Measurements from ENCODE around the gene ATP13A3. TPM values are rescaled to one million over a fixed set of nuclear protein-coding genes. Genes with fewer than 3 reads are reported as not detected.

Gene ATP13A3
- total and polyA plus RNA-seq, 9 of the 15 experiments (the other 6 are each of a cell fraction or from before 2014, with no cell fraction given), result 16.6 to 135 (median 86.6) TPM

DNA sequence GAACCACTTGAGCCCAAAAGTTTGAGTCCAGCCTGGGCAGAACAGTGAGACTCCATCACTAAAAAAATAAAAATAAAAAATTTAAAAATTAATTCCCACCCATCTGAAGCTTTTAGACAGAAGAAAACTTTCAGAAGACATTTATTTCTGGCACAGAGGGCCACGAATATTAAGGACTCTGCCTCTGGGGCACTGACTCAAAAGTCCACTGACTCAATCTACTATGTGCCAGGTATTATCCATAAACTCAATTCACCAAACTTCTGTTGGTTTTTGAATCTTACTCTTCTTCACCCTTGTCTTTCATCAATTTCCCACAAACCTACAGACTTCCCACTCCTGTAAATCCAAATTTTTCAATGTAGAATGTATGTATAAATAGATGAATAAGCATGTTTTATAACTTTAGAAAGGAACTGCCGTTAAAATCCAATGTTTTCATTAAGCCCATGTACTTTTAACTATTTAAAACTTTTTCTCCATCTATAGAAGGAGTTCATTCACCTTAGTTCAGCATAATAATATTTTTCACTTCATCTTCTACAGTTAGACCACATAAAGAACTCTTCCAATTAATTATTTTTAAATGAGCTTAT lies 19.9 kb downstream of the ATP13A3 start:
- Histone ChIP-seq H3K9me1 (ENCODE audit: control insufficient read depth, insufficient read depth, low read length) (no peaks in the 10 kb centered on the region), H3K4me1 (replicated peaks in 1 of 2; ENCODE audit: control insufficient read depth in 2 of 2, insufficient read depth in 2 of 2, low read length in 2 of 2) (no peaks in the 10 kb centered on the region; a peak in 2 of 5 replicates), H3K4me2 (ENCODE audit: insufficient read depth, low read length) (no peak overlapping the region), H3K36me3 (ENCODE audit: control insufficient read depth, insufficient read depth, low read length) (peaks cover 11% of the 10 kb centered on the region; the same call in 2 of the 3 replicates), H3K4me3 (no peak overlapping the region), H3K27me3 (ENCODE audit: control insufficient read depth in 2 of 2, insufficient read depth in 2 of 2, low read length in 2 of 2) (no peaks in the 10 kb centered on the region), H3K9ac (ENCODE audit: insufficient read depth in 1 of 2, low read depth in 2 of 2, low read length in 2 of 2) (no peak overlapping the region), H3K27ac (ENCODE audit: extremely low read depth, low read depth, low read length) (no peak overlapping the region; the same call in 2 of the 3 replicates), H3K79me2 (ENCODE audit: control insufficient read depth, insufficient read depth, low read length) (peaks cover 97% of the 10 kb centered on the region), H4K20me1 (replicated peaks; ENCODE audit: control insufficient read depth, insufficient read depth, low read length) (no peaks in the 10 kb centered on the region), H3K9me3 (replicated peaks; ENCODE audit: control insufficient read depth, insufficient read depth, low read depth, low read length) (no peaks in the 10 kb centered on the region), H2AFZ (ENCODE audit: low read depth, low read length) (no peak overlapping the region)
- no TSS peak for BruUV-seq (replicated peaks)
- ChIA-PET CTCF (ENCODE audit: low intra/inter-chr PET ratio) (no interaction called here), POLR2A (no interaction called here)
- no peak for DNase-seq (ENCODE audit: extremely low read depth in 1 of 4, low spot score in 3 of 4)
- intact Hi-C loops (cut with micrococcal nuclease), result no loop called here
- in situ Hi-C loops (cut with MboI), result no loop called here
- TF ChIP-seq ZNF316 (IDR thresholded peaks at IDR 0.05), result peak; percentile 74
- TF ChIP-seq DMBX1 (CRISPR knock-in tag; IDR thresholded peaks at IDR 0.05; ENCODE audit: borderline replicate concordance), result no peak
- peak; percentile 59 for TF ChIP-seq C11orf30 (IDR thresholded peaks at IDR 0.05; ENCODE audit: low read depth)
- no peak for ATAC-seq
- FAIRE-seq, result no peak
- WGBS (ENCODE audit: insufficient coverage, low coverage, missing lambda C conversion rate), result 94% methylated on average over 2 of the region's 2 CpGs

DNA sequence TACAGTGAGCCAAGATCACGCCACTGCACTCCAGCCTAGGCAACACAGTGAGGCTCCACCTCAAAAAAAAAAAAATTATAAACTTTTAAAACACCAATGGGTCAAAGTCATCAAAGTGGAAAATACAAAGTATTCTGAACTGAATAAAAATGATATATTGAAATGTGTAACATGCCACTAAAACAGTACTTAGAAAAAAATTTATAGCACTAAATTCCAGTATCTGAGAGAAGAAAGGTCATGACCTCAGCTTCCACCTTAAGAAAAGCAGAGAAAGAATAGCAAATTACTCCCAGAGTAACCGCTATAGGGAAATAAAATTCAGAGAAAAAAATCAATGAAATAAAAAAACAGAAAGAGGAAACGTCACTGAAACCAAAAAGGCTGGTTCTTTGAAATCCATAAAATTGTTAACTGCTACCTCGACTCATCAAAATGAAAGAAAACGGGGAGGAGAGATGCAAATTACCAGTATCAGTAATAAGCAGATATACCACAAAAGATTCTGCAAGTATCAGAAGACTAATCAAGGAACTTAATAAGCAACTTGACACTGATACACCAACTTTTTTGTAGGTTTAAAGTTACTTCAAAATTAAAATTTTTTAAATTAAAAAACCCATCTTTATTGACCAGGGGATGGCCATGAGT lies 20.8 kb downstream of the ATP13A3 start:
- BruUV-seq (replicated peaks), result no TSS peak
- FAIRE-seq, result no peak
- no peak for TF ChIP-seq NFYB (IDR thresholded peaks at IDR 0.05; ENCODE audit: extremely low read depth, insufficient read length)
- TF ChIP-seq ZNF668 (CRISPR knock-in tag; IDR thresholded peaks at IDR 0.05), result no peak
- no peak for TF ChIP-seq C11orf30 (IDR thresholded peaks at IDR 0.05; ENCODE audit: low read depth)
- no peak for TF ChIP-seq ZNF311 (CRISPR knock-in tag; IDR thresholded peaks at IDR 0.05)
- no peak for TF ChIP-seq FOXA1 (IDR thresholded peaks at IDR 0.05; ENCODE audit: borderline replicate concordance)
- no peak for TF ChIP-seq ZNF695 (CRISPR knock-in tag; IDR thresholded peaks at IDR 0.05)
- no peak for TF ChIP-seq ZZZ3 (IDR thresholded peaks at IDR 0.05)
- TF ChIP-seq, protein P1, sequence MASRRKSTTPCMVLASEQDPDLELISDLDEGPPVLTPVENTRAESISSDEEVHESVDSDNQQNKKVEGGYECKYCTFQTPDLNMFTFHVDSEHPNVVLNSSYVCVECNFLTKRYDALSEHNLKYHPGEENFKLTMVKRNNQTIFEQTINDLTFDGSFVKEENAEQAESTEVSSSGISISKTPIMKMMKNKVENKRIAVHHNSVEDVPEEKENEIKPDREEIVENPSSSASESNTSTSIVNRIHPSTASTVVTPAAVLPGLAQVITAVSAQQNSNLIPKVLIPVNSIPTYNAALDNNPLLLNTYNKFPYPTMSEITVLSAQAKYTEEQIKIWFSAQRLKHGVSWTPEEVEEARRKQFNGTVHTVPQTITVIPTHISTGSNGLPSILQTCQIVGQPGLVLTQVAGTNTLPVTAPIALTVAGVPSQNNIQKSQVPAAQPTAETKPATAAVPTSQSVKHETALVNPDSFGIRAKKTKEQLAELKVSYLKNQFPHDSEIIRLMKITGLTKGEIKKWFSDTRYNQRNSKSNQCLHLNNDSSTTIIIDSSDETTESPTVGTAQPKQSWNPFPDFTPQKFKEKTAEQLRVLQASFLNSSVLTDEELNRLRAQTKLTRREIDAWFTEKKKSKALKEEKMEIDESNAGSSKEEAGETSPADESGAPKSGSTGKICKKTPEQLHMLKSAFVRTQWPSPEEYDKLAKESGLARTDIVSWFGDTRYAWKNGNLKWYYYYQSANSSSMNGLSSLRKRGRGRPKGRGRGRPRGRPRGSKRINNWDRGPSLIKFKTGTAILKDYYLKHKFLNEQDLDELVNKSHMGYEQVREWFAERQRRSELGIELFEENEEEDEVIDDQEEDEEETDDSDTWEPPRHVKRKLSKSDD (conservative IDR thresholded peaks at IDR 0.05; ENCODE audit: low read length), result no peak
- no peak for TF ChIP-seq MED1 (CRISPR knock-in tag; IDR thresholded peaks at IDR 0.05; ENCODE audit: borderline replicate concordance)

More for the DNA sequence above, 20.8 kb downstream of the ATP13A3 start:
- Histone ChIP-seq H3K27ac (ENCODE audit: extremely low read depth, low read depth, low read length) (no peak overlapping the region; the same call in 2 of the 3 replicates), H3K4me1 (replicated peaks in 1 of 2; ENCODE audit: control insufficient read depth in 2 of 2, insufficient read depth in 2 of 2, low read length in 2 of 2) (no peaks in the 10 kb centered on the region; a peak in 2 of 5 replicates), H3K4me2 (ENCODE audit: insufficient read depth, low read length) (no peak overlapping the region), H3K27me3 (ENCODE audit: control insufficient read depth in 2 of 2, insufficient read depth in 2 of 2, low read length in 2 of 2) (no peaks in the 10 kb centered on the region), H3K36me3 (ENCODE audit: control insufficient read depth, insufficient read depth, low read length) (peaks cover 16% of the 10 kb centered on the region; the same call in 2 of the 3 replicates), H4K20me1 (replicated peaks; ENCODE audit: control insufficient read depth, insufficient read depth, low read length) (no peaks in the 10 kb centered on the region), H3K9me3 (replicated peaks; ENCODE audit: control insufficient read depth, insufficient read depth, low read depth, low read length) (no peaks in the 10 kb centered on the region), H3K9ac (ENCODE audit: insufficient read depth in 1 of 2, low read depth in 2 of 2, low read length in 2 of 2) (no peak overlapping the region), H3K9me1 (ENCODE audit: control insufficient read depth, insufficient read depth, low read length) (no peaks in the 10 kb centered on the region), H3K79me2 (ENCODE audit: control insufficient read depth, insufficient read depth, low read length) (peaks cover 96% of the 10 kb centered on the region), H2AFZ (ENCODE audit: low read depth, low read length) (no peak overlapping the region), H3K4me3 (no peak overlapping the region)
- in situ Hi-C loops (cut with MboI) (no loop called here), intact Hi-C loops (cut with micrococcal nuclease) (no loop called here)
- POLR2A ChIA-PET, result no interaction called here
- DNase-seq (ENCODE audit: extremely low read depth in 1 of 4, low spot score in 3 of 4) (no peak), ATAC-seq (no peak)
- WGBS (ENCODE audit: insufficient coverage, low coverage, missing lambda C conversion rate), result 46% methylated on average over 5 of the region's 5 CpGs
- CTCF ChIA-PET (ENCODE audit: low intra/inter-chr PET ratio), result no interaction called here
